ENCODE data around the gene MYO10.

The MYO10 gene

DNA sequence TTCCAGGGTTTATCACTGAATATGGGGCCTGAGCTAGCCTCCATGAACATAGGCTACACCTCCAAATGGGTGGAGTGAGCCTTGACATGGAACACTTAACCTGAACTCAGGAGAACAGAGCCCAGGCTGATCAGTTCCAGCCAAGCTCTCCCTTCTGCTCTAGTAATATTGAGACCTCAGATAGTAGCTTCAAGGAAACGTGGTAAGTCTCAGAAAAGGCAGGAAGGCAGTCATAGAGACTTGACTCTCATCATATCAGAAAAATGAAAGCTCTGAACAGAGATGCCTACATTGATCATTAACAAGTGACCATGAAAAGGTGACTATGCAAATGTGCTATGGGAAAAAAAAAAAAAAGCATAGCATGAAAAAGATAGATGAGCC, 40.5 kb upstream of the MYO10 start:
- no peak for DNase-seq (ENCODE audit: low read depth)
- TF ChIP-seq, protein P1, sequence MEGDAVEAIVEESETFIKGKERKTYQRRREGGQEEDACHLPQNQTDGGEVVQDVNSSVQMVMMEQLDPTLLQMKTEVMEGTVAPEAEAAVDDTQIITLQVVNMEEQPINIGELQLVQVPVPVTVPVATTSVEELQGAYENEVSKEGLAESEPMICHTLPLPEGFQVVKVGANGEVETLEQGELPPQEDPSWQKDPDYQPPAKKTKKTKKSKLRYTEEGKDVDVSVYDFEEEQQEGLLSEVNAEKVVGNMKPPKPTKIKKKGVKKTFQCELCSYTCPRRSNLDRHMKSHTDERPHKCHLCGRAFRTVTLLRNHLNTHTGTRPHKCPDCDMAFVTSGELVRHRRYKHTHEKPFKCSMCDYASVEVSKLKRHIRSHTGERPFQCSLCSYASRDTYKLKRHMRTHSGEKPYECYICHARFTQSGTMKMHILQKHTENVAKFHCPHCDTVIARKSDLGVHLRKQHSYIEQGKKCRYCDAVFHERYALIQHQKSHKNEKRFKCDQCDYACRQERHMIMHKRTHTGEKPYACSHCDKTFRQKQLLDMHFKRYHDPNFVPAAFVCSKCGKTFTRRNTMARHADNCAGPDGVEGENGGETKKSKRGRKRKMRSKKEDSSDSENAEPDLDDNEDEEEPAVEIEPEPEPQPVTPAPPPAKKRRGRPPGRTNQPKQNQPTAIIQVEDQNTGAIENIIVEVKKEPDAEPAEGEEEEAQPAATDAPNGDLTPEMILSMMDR (conservative IDR thresholded peaks at IDR 0.05; ENCODE audit: low read depth, low read length): no peak
- H3K4me3 ChIP-seq (ENCODE audit: low read length): no peak overlapping the region

DNA sequence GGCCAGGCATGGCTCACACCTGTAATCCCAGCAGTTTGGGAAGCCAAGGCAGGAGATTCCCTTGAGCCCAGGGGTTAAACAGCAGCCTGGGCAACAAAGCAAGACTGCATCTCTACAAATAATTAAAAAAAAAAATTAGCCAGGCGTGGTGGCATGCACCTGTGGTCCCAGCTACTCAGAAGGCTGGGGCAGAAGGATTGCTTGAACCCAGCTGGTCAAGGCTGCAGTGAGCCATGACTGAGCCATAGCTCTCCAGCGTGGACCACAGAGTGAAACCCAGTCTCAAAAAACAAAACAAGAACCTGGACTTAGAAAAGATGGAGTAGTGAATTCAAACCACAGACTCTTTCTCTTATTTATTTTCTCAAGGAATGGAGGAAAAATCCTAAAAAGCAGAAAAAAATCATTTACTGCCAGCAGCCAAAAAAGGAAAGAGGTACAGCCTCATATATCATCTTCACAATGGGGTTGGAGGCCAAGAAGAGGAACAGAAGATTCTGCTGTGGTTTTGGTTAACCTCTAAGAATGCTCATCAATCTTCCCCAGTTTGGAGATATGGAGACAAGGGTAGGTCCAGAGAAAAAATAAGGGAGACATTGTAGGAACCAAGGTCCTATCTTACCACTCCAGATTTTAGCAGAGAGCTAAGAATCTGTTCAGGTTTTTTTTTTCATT, 40.0 kb upstream of the MYO10 start:
- TF ChIP-seq, protein P1 (conservative IDR thresholded peaks at IDR 0.05; ENCODE audit: low read depth, low read length): no peak
- DNase-seq (ENCODE audit: low read depth): no peak
- H3K4me3 ChIP-seq (ENCODE audit: low read length): no peak overlapping the region

DNA sequence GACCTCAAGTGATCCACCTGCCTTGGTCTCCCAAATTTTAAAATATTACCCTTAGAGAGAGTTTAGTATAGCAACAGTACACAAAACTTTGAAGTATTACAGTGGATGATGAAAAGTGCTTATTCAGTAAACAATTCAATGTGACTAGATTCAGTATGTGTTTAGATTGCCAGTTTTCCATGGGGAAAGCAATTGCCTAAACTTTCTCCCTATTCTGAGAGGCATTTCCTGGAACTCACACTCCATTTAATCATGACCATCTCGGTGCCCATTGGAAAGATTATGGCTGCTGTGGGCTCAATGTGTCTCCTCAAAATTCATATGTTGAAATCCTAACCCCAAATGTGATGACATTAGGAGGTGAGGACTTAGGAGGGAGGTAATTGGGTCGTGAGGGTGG, 38.9 kb upstream of the MYO10 start:
- TF ChIP-seq, protein P1 (conservative IDR thresholded peaks at IDR 0.05; ENCODE audit: low read depth, low read length): no peak
- no peak overlapping the region for H3K4me3 ChIP-seq (ENCODE audit: low read length)
- DNase-seq (ENCODE audit: low read depth): no peak

DNA sequence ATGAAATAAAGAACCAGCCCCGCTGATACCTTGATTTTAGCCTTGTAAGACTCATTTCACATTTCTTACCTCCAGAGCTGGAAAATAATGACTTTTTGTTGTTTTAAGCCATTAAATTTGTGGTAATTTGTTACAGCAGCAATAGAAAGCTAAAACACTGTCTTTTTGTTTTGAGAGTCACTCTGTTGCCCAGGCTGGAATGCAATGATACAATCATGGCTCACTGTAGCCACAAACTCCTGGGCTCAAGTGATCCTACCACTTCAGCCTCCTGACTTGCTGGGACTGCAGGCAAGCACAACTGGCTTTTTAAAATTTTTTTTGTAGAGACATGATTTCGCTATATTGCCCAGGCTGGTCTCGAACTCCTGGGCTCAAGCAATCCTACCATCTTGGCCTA, 34.7 kb upstream of the MYO10 start:
- H3K4me3 ChIP-seq (ENCODE audit: low read length): no peak overlapping the region
- no peak for DNase-seq (ENCODE audit: low read depth)
- TF ChIP-seq, protein P1 (conservative IDR thresholded peaks at IDR 0.05; ENCODE audit: low read depth, low read length): no peak

DNA sequence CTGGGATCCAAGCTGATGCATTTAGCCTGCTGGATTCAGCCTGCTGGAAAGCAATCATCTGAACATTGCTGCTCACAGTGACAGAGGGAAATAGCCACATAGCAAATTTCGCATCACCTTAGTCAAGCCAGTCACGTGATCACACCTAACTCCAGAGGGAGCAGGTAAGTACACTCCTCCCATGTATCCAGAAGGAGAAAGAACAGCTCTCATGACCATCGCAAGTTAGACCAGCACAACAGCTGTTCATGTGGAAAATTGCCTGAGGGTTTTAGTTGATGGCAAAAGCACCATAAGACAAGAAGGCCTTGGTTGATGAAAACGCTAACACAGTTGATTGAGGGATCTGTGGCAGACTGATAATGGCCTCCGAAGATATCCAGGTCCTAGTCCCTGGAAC, 34.2 kb upstream of the MYO10 start:
- H3K4me3 ChIP-seq (ENCODE audit: low read length): no peak overlapping the region
- TF ChIP-seq, protein P1 (conservative IDR thresholded peaks at IDR 0.05; ENCODE audit: low read depth, low read length): no peak
- no peak for DNase-seq (ENCODE audit: low read depth)

DNA sequence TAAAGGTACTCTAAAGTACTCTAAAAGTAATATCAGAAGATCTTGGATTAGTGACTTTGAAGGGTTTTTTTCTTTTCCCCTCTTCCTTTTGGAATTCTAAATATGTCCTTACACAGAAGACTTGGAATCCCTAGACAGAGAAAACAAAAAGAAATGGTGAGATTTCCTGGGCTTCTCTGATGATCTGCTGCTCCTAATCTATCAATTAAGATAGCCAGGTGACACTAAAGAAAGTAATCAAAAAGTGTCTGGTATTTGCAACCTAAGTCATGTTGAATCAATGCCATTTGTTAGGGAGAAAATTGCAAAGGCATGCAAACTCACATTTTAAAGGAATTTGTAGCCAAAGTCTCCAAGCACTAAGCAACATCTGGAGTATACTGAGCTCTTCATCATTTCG, 29.5 kb upstream of the MYO10 start:
- TF ChIP-seq, protein P1 (conservative IDR thresholded peaks at IDR 0.05; ENCODE audit: low read depth, low read length): no peak

DNA sequence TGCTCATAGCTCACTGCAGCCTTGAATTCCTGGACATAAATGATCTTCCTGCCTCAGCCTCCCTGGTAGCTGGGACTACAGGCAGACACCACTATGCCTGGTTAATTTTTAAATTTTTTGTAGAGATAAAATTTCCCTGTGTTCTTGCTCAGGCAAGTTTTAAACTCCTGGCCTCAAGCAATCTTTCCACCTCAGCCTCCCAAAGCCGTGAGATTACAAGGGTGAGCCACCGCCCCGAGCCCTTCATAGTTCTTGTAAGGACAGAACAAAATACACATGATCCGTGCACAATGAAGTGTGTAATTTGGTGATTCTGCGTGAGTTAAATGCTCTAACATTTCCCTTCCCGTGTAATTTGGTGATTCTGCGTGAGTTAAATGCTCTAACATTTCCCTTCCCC, 27.7 kb upstream of the MYO10 start:
- no peak for DNase-seq (ENCODE audit: low read depth)
- no peak overlapping the region for H3K4me3 ChIP-seq (ENCODE audit: low read length)
- TF ChIP-seq, protein P1 (conservative IDR thresholded peaks at IDR 0.05; ENCODE audit: low read depth, low read length): no peak

More for the DNA sequence above, 29.5 kb upstream of the MYO10 start:
- H3K4me3 ChIP-seq (ENCODE audit: low read length): no peak overlapping the region
- no peak for DNase-seq (ENCODE audit: low read depth)
